Measurements from ENCODE around the gene SEH1L.

GRCh38 chr18:12963069-12963468, 15.3 kb downstream of the SEH1L start:
- TF ChIP-seq, protein P1, sequence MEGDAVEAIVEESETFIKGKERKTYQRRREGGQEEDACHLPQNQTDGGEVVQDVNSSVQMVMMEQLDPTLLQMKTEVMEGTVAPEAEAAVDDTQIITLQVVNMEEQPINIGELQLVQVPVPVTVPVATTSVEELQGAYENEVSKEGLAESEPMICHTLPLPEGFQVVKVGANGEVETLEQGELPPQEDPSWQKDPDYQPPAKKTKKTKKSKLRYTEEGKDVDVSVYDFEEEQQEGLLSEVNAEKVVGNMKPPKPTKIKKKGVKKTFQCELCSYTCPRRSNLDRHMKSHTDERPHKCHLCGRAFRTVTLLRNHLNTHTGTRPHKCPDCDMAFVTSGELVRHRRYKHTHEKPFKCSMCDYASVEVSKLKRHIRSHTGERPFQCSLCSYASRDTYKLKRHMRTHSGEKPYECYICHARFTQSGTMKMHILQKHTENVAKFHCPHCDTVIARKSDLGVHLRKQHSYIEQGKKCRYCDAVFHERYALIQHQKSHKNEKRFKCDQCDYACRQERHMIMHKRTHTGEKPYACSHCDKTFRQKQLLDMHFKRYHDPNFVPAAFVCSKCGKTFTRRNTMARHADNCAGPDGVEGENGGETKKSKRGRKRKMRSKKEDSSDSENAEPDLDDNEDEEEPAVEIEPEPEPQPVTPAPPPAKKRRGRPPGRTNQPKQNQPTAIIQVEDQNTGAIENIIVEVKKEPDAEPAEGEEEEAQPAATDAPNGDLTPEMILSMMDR (optimal IDR thresholded peaks at IDR 0.05 in 1 of 3, IDR thresholded peaks at IDR 0.05 in 1 of 3, conservative IDR thresholded peaks at IDR 0.05 in 1 of 3; ENCODE audit: extremely low read depth in 1 of 3, insufficient read depth in 2 of 3, low read length in 3 of 3), result no peak
- TF ChIP-seq EZH2 (IDR thresholded peaks at IDR 0.05; ENCODE audit: low read length), result no peak

Data from keratinocyte (primary cell).